PFSK-1 (cell line): Measurements from ENCODE around the gene CHCHD2.

ENCODE experiments used
- POLR2AphosphoS5 ChIP-seq: IDR thresholded peaks from 2 replicates; pipeline ENCODE4 v1.6.1; 2012; ENCODE audit warnings: low read depth, mild to moderate bottlenecking, control low read depth, low read length, moderate library complexity
- TF ChIP-seq, protein P1 (sequence below), 2 experiments: IDR thresholded peaks; 2 replicates each; pipeline versions ENCODE4 v1.6.1 to v1.8.0; 2011 to 2012; ENCODE audit warnings: low read depth in 2 of 2, low read length in 2 of 2, control low read depth in 1 of 2, inconsistent platforms in 1 of 2, mild to moderate bottlenecking in 1 of 2, moderate library complexity in 1 of 2; ENCODE audit not compliant: insufficient read depth in 1 of 2

DNA sequence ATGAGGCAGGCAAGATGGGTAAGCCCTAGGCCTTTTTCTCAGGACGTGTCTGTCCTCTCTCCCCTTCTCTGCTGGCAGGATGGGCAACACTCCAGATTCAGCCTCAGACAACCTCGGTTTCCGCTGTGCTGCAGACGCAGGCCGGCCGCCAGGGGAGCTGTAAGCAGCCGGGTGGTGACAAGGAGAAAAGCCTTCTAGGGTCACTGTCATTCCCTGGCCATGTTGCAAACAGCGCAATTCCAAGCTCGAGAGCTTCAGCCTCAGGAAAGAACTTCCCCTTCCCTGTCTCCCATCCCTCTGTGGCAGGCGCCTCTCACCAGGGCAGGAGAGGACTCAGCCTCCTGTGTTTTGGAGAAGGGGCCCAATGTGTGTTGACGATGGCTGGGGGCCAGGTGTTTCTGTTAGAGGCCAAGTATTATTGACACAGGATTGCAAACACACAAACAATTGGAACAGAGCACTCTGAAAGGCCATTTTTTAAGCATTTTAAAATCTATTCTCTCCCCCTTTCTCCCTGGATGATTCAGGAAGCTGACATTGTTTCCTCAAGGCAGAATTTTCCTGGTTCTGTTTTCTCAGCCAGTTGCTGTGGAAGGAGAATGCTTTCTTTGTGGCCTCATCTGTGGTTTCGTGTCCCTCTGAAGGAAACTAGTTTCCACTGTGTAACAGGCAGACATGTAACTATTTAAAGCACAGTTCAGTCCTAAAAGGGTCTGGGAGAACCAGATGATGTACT lies 26.7 kb downstream of the CHCHD2 start:
- no peak for TF ChIP-seq POLR2AphosphoS5
- TF ChIP-seq, protein P1, sequence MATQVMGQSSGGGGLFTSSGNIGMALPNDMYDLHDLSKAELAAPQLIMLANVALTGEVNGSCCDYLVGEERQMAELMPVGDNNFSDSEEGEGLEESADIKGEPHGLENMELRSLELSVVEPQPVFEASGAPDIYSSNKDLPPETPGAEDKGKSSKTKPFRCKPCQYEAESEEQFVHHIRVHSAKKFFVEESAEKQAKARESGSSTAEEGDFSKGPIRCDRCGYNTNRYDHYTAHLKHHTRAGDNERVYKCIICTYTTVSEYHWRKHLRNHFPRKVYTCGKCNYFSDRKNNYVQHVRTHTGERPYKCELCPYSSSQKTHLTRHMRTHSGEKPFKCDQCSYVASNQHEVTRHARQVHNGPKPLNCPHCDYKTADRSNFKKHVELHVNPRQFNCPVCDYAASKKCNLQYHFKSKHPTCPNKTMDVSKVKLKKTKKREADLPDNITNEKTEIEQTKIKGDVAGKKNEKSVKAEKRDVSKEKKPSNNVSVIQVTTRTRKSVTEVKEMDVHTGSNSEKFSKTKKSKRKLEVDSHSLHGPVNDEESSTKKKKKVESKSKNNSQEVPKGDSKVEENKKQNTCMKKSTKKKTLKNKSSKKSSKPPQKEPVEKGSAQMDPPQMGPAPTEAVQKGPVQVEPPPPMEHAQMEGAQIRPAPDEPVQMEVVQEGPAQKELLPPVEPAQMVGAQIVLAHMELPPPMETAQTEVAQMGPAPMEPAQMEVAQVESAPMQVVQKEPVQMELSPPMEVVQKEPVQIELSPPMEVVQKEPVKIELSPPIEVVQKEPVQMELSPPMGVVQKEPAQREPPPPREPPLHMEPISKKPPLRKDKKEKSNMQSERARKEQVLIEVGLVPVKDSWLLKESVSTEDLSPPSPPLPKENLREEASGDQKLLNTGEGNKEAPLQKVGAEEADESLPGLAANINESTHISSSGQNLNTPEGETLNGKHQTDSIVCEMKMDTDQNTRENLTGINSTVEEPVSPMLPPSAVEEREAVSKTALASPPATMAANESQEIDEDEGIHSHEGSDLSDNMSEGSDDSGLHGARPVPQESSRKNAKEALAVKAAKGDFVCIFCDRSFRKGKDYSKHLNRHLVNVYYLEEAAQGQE (IDR thresholded peaks at IDR 0.05; ENCODE audit: insufficient read depth in 1 of 2, low read depth in 2 of 2, low read length in 2 of 2), result no peak
